ENCODE results near the gene KIAA0753. TPM values are rescaled to one million over a fixed set of nuclear protein-coding genes. Genes with fewer than 3 reads are reported as not detected.
A peak's percentile ranks its signal among the peaks of the same experiment; 100 is the strongest.
"Not testable (repeated sequence)": the region's sequence is repeated elsewhere in the genome, so short reads cannot be mapped to it uniquely, and the experiment has no call there.

Gene KIAA0753
- total and polyA plus RNA-seq, 2 of the 8 experiments (the other 6 are each of a cell fraction or from before 2014, with no cell fraction given), result 5.0 to 27.1 TPM

- H2BK20ac ChIP-seq (ENCODE audit: low read length); POLR2A ChIA-PET (ENCODE audit: partially characterized antibody); CTCF ChIA-PET (ENCODE audit: partially characterized antibody); H3K36me3 ChIP-seq (ENCODE audit: control insufficient read depth in 2 of 4, insufficient read depth in 4 of 4, low read length in 3 of 4); H3K79me1 ChIP-seq (ENCODE audit: low read depth, low read length); H3K56ac ChIP-seq (replicated peaks; ENCODE audit: insufficient read length, low read depth, low read length); H3K23ac ChIP-seq (ENCODE audit: insufficient read length); H4K5ac ChIP-seq (ENCODE audit: insufficient read length, low read depth, low read length); H4K91ac ChIP-seq (replicated peaks; ENCODE audit: insufficient read length, low read length); H3K9me3 ChIP-seq (ENCODE audit: insufficient read depth in 2 of 2, low read depth in 1 of 2, low read length in 1 of 2); H2BK120ac ChIP-seq (replicated peaks; ENCODE audit: low read depth, low read length); H3K9ac ChIP-seq (replicated peaks in 1 of 4; ENCODE audit: extremely low read depth in 1 of 4, low read depth in 3 of 4, low read length in 3 of 4); DNase-seq (ENCODE audit: low read depth in 1 of 2, low spot score in 2 of 2); H3K14ac ChIP-seq (ENCODE audit: insufficient read length); H3K79me2 ChIP-seq (ENCODE audit: control insufficient read depth in 1 of 2, insufficient read depth in 2 of 2, low read length in 2 of 2); H2AFZ ChIP-seq (ENCODE audit: low read length); H3K4ac ChIP-seq (replicated peaks; ENCODE audit: insufficient read length, low read depth, low read length); H2AK5ac ChIP-seq (ENCODE audit: low read depth, low read length); H2BK5ac ChIP-seq (ENCODE audit: low read depth, low read length); H4K8ac ChIP-seq (ENCODE audit: extremely low read depth, insufficient read depth, low read length); H2BK12ac ChIP-seq (ENCODE audit: low read depth, low read length); H2BK15ac ChIP-seq (ENCODE audit: low read length); H4K20me1 ChIP-seq (replicated peaks in 1 of 2; ENCODE audit: control insufficient read depth in 1 of 2, insufficient read depth in 2 of 2, low read length in 2 of 2); H3K27ac ChIP-seq (ENCODE audit: low read depth, low read length); H3K18ac ChIP-seq (ENCODE audit: extremely low read depth, low read length): not testable (repeated sequence)
- H3K4me3 ChIP-seq (ENCODE audit: extremely low read depth in 1 of 4, insufficient read depth in 2 of 4, low read depth in 3 of 4, low read length in 4 of 4), result peak overlapping the region; percentile 19 to 59 (median 36); a peak in 5 of 8 replicates
- peak; percentile 87 for FAIRE-seq
- 2% methylated on average over 7 of the region's 41 CpGs; no CpG with 5 or more reads in 1 of the 2 experiments for WGBS, 2 experiments (ENCODE audit: extremely low coverage in 1 of 2, insufficient coverage in 1 of 2, insufficient read length in 1 of 2, insufficient replicate concordance in 2 of 2, low coverage in 1 of 2, low lambda C conversion rate in 2 of 2, missing lambda C conversion rate in 1 of 2)
- H3K23me2 ChIP-seq (ENCODE audit: low read depth, low read length), result peaks cover 19% of the 10 kb centered on the region
- H3K27me3 ChIP-seq (replicated peaks in 1 of 4; ENCODE audit: control insufficient read depth in 3 of 4, extremely low read depth in 1 of 4, insufficient read depth in 3 of 4, low read length in 3 of 4), result peaks cover 4 to 45% (median 31%) of the 10 kb centered on the region in 4 experiments
- TF ChIP-seq SUZ12 (IDR thresholded peaks at IDR 0.05; ENCODE audit: low read length), result peak; percentile 21
- peak; percentile 2 for TF ChIP-seq EZH2 (IDR thresholded peaks at IDR 0.05; ENCODE audit: low read depth, low read length, severe bottlenecking)
- peaks cover 3 to 26% (median 16%) of the 10 kb centered on the region in 4 experiments for H3K4me1 ChIP-seq (replicated peaks in 1 of 4; ENCODE audit: control insufficient read depth in 3 of 4, insufficient read depth in 4 of 4, low read length in 3 of 4)
- H3K4me2 ChIP-seq (ENCODE audit: insufficient read depth in 1 of 2, low read depth in 2 of 2, low read length in 2 of 2), result peak overlapping the region; percentile 83 to 93
These were observed 15.3 kb upstream of the KIAA0753 start for GRCh38 chr17:6655732-6656361.
